Thyroid gland (tissue), 4 donors: ENCODE results near the gene LZTS2. TPM values are rescaled to one million over a fixed set of nuclear protein-coding genes. Genes with fewer than 3 reads are reported as not detected.

Experiments used
- DNase-seq, 2 donors: peaks; one replicate each; pipeline ENCODE4 v3.0.0-alpha.2; 2019
- H3K27ac ChIP-seq, 3 donors: fragments of 200-600 bp; sonication (generic); 1 replicate in 2 of 3; 2 replicates in 1 of 3; pipeline ENCODE4 v1.5.1; 2016 to 2019; ENCODE audit warnings: mild to moderate bottlenecking in 1 of 3, moderate library complexity in 1 of 3
- H3K27me3 ChIP-seq: fragments of 200-600 bp; sonication (generic); one replicate; pipeline ENCODE4 v1.5.1; 2019
- H3K36me3 ChIP-seq, 2 donors: fragments of 200-600 bp; sonication (generic); one replicate each; pipeline ENCODE4 v1.5.1; 2016 to 2019
- H3K4me1 ChIP-seq, 2 donors: fragments of 200-600 bp; sonication (generic); one replicate each; pipeline ENCODE4 v1.5.1; 2017 to 2019
- H3K4me3 ChIP-seq, 3 donors: fragments of 200-600 bp; sonication (generic); replicated peaks in 1 of 3; 1 replicate in 2 of 3; 2 replicates in 1 of 3; pipeline ENCODE4 v1.5.1; 2016; ENCODE audit warnings: mild to moderate bottlenecking in 1 of 3
- H3K9me3 ChIP-seq: fragments of 200-600 bp; sonication (generic); one replicate; pipeline ENCODE4 v1.5.1; 2017
- POLR2A ChIP-seq, 2 donors: fragments of 450-650 bp; IDR thresholded peaks; one replicate each; pipeline ENCODE4 v1.6.1; 2017; ENCODE audit warnings: antibody characterized with exemption in 2 of 2, mild to moderate bottlenecking in 2 of 2, moderate library complexity in 1 of 2
- WGBS, 2 donors: methylation state at CpG; one replicate each; pipeline ENCODE4 v1.1.5; 2017; 5-methylcytosine and 5-hydroxymethylcytosine counted together
- intact Hi-C: fragments of 100-400 bp; cut with DNase I; formaldehyde crosslinking; loops from one replicate; pipeline ENCODE4 v1.15.1; 2023
- total RNA-seq, 4 donors: library from RNA; depleted of rRNA; stranded (reverse); fragments of >200 nt; gene quantifications; one replicate each; pipeline ENCODE4 v1.2.3, GENCODE V29; 2016
- TF ChIP-seq, protein P1 (sequence below), 6 experiments: fragments of 200-600 bp in 3 of 6; fragments of 450-650 bp in 3 of 6; sonication (generic) in 3 of 6; IDR thresholded peaks; one replicate each; pipeline ENCODE4 v1.5.1; 2016 to 2019; ENCODE audit warnings: antibody characterized with exemption in 6 of 6, mild to moderate bottlenecking in 2 of 6, inconsistent platforms in 1 of 6, moderate library complexity in 1 of 6

LZTS2 gene
- total RNA-seq, 4 donors from 2014 or later: 75.4 to 107 (median 88.1) TPM

DNA sequence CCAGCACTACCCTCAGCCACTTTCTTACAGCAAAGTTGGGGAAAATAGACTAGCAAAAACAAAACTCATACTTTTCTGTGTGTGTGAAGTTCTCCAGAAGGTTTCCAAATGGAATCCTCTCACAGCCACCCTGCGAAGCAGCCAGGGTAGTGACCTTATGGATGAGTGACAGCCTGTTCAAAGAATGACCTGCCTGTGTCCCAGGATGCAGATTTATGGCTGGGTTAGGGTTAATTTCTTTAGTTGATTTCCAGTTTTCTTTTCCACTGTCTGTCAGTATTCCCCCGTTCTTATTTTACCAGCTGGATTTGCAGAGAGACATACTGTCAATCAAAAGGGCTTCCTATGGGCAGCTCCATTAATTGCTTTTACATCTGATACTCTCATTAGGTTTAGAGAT, 32.7 kb upstream of the LZTS2 start:
- WGBS, 2 donors: 78 to 85% methylated on average over 2 of the region's 2 CpGs
- TF ChIP-seq, protein P1, sequence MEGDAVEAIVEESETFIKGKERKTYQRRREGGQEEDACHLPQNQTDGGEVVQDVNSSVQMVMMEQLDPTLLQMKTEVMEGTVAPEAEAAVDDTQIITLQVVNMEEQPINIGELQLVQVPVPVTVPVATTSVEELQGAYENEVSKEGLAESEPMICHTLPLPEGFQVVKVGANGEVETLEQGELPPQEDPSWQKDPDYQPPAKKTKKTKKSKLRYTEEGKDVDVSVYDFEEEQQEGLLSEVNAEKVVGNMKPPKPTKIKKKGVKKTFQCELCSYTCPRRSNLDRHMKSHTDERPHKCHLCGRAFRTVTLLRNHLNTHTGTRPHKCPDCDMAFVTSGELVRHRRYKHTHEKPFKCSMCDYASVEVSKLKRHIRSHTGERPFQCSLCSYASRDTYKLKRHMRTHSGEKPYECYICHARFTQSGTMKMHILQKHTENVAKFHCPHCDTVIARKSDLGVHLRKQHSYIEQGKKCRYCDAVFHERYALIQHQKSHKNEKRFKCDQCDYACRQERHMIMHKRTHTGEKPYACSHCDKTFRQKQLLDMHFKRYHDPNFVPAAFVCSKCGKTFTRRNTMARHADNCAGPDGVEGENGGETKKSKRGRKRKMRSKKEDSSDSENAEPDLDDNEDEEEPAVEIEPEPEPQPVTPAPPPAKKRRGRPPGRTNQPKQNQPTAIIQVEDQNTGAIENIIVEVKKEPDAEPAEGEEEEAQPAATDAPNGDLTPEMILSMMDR (IDR thresholded peaks at IDR 0.05): no peak
- TF ChIP-seq POLR2A (IDR thresholded peaks at IDR 0.05): no peak
- no peak overlapping the region for H3K27ac ChIP-seq
- H3K4me3 ChIP-seq: no peak overlapping the region
- no peak for DNase-seq
- intact Hi-C loops: no loop called here
- H3K27me3 ChIP-seq: no peaks in the 10 kb centered on the region
- no peaks in the 10 kb centered on the region for H3K36me3 ChIP-seq
- H3K9me3 ChIP-seq: no peaks in the 10 kb centered on the region
- H3K4me1 ChIP-seq: peaks cover 23 to 36% of the 10 kb centered on the region in 2 donors

DNA sequence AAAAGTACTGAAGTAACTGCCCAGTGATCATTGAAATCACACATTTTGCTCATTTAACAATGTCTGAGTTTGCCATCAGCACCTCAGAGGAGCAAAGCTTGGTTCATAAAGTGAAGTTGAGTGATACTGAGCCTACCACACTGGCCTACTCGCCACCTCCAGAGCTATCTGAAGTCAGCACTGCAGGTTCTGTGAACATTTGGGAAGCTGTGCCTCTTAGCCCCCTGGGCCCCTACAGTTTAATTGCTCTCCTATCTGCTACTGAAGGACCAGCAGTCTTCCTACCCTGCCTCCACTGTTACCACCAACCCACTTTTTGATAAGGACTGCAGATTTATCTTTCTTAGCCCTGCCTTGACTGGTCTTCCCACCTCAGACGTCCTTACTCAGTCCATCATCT, 32.3 kb upstream of the LZTS2 start:
- TF ChIP-seq POLR2A (IDR thresholded peaks at IDR 0.05): no peak
- TF ChIP-seq, protein P1 (IDR thresholded peaks at IDR 0.05): no peak
- DNase-seq: no peak
- WGBS, 2 donors: 83 to 89% methylated on average over 2 of the region's 2 CpGs
- Histone ChIP-seq H3K4me3 (no peak overlapping the region), H3K36me3 (no peaks in the 10 kb centered on the region), H3K27me3 (no peaks in the 10 kb centered on the region), H3K4me1 (peaks cover 19 to 32% of the 10 kb centered on the region in 2 donors), H3K9me3 (no peaks in the 10 kb centered on the region), H3K27ac (no peak overlapping the region)
- intact Hi-C loops: no loop called here

DNA sequence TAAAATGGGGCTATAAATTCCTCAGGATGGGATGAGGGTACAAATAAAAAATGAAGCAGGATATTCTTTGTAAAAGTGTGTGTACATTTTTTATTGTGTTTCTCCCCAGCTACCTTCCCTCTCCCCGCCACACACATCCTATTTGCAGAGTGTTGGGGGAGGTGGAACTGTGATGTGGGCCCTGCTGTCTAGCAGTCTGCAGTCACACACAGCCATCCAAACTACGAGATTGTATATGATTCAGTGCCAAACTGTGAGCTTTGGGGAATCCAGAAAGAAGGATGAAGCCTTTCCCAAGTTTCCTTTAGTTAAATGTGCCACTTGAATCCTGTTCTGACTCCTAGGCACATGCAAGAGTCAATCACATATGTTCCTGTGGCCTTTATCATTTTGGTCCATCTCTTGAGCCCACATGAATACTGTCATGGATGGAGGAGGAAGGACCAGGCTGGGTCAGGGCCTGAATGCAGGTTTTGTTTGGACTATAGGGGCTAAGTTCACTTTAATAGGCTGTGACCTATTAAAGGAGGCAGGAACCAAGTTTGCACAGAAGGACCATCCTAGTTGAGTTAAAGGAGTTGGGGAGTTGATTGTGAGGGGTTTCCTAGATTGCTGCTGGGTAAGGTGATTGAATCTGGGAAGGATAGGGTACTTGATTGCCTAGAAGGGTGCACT, 31.4 kb upstream of the LZTS2 start:
- intact Hi-C loops: no loop called here
- WGBS, 2 donors: 88 to 100% methylated on average over 2 of the region's 2 CpGs
- DNase-seq: no peak
- H3K9me3 ChIP-seq: no peaks in the 10 kb centered on the region
- H3K4me1 ChIP-seq: peaks cover 15 to 28% of the 10 kb centered on the region in 2 donors
- no peak overlapping the region for H3K4me3 ChIP-seq
- no peaks in the 10 kb centered on the region for H3K36me3 ChIP-seq
- TF ChIP-seq POLR2A (IDR thresholded peaks at IDR 0.05): no peak
- TF ChIP-seq, protein P1 (IDR thresholded peaks at IDR 0.05): no peak
- H3K27ac ChIP-seq: no peak overlapping the region
- H3K27me3 ChIP-seq: no peaks in the 10 kb centered on the region

GRCh38 chr10:100968863-100969186, 30.8 kb upstream of the LZTS2 start:
- WGBS, 2 donors: 14 to 32% methylated on average over 8 to 9 of the region's 9 CpGs
- Histone ChIP-seq H3K9me3 (no peaks in the 10 kb centered on the region), H3K27ac (no peak overlapping the region), H3K4me3 (peak overlapping the region in 2 of 3 donors; percentile 72 to 75), H3K27me3 (no peaks in the 10 kb centered on the region), H3K36me3 (no peaks in the 10 kb centered on the region), H3K4me1 (peaks cover 11 to 21% of the 10 kb centered on the region in 2 donors)
- DNase-seq: no peak
- TF ChIP-seq, protein P1 (IDR thresholded peaks at IDR 0.05): no peak
- no peak for TF ChIP-seq POLR2A (IDR thresholded peaks at IDR 0.05)
- intact Hi-C loops: no loop called here

DNA sequence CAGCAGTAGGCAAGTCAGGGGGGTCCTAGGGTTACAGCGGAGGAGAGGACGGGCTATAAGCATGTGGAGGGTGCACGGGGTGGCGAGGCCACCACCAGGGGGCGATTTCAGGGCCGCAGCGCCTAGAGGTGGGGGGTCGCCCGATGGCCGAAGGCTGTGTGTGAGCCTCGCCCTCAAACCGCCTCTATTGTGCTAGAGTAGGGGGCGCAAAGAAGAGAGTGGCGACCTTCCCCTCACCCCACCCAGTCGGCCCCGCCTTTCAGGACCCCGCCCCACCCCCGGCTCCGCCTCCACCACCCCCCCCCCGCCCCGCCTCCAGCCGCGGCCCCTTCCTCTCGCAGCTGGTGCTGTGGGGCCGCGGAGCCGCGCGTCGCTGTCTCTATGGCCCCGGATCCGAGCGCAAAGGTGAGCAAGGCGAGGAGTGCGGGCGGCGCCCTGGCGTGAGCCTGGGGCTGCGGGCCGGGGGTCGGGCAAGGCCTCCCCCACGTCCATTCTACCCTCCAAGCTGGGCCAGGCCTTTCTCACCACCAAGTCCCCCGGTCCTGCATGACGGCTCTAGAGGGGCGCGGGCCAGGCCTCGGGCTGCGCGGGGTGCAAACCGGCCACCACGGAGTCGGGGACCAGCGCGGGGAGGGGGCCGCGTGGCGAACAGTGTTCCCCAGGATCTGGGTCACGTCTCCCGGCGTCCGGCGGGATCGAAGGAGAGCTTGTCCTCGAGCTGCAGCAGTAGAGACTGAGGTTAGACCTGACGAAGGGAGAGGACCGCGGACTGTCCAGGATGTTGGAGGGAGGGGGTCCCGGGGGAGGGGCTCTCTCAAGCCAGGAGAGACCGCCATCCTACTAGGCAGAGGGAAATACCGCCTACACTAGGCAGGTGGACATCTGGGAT, 30.2 kb upstream of the LZTS2 start, which contains the start of gene SEMA4G:
SEMA4G (plus strand) TSS at position 318 of the 889 bp plus-strand sequence. CDS start 3,409 bp downstream, outside the sequence.
- peak within 1 kb of the TSS; percentile 42 to 75 (median 72) for H3K4me3 ChIP-seq
- H3K27me3 ChIP-seq: no peaks in the 10 kb centered on the region
- H3K36me3 ChIP-seq: no peaks in the 10 kb centered on the region
- whole genome bisulfite sequencing, 2 donors: 5 to 17% methylated on average over 6 to 15 of the region's 70 CpGs
- H3K4me1 ChIP-seq: peaks cover 11 to 17% of the 10 kb centered on the region in 2 donors
- TF ChIP-seq, protein P1 (IDR thresholded peaks at IDR 0.05): peak; percentile 36 to 71 (median 54)
- TF ChIP-seq POLR2A (IDR thresholded peaks at IDR 0.05): peak in 1 of 2 donors; percentile 24
- H3K9me3 ChIP-seq: no peaks in the 10 kb centered on the region
- DNase-seq: peak; percentile 36 to 43
- intact Hi-C loops: no loop called here
- peak within 1 kb of the TSS in 2 of 3 donors; percentile 28 to 51 for H3K27ac ChIP-seq
